ENCODE results near the gene ANG. TPM values are rescaled to one million over a fixed set of nuclear protein-coding genes. Genes with fewer than 3 reads are reported as not detected.
A peak's percentile ranks its signal among the peaks of the same experiment; 100 is the strongest.
"Not testable (repeated sequence)": the region's sequence is repeated elsewhere in the genome, so short reads cannot be mapped to it uniquely, and the experiment has no call there.

Gene ANG
- polyA plus RNA-seq, 3 donors = 9.8 to 55.7 (median 31.4) TPM

DNA sequence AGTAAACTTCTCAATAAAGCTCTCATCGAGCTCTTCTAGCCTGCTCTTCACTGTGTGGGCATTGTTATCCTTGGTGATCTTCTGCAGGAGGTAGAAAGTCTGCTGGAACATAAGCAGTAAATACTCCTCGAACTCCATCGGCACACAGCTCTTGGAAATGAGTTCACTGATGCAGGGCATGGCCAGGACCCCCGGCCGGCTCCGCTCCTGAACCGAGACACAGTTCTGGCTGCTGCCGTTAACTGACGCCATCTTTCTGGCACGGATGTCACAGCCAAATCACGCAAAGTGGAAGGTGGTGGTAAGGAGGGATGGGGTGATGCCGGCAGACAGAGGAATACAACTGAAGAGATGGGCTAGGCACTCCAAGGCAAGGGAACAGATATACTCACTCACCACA, 33.5 kb downstream of the ANG start:
- Mint-ChIP-seq H3K27ac (peak overlapping the region in 1 of 7 donors; percentile 22), H3K9me3 (peaks cover 0 to 8% (median 2%) of the 10 kb centered on the region in 7 donors), H3K4me1 (peaks cover 25% of the 10 kb centered on the region), H3K27me3 (ENCODE audit: low read depth in 3 of 3) (peaks cover 25 to 30% (median 26%) of the 10 kb centered on the region in 3 donors), H3K4me3 (peak overlapping the region in 1 of 2 donors; percentile 64), H3K36me3 (peaks cover 6 to 16% of the 10 kb centered on the region in 2 donors)
- Histone ChIP-seq H3K4me2 (replicated peaks; ENCODE audit: extremely low read depth, low read length, poor library complexity, severe bottlenecking) (no peak overlapping the region), H4K20me1 (ENCODE audit: insufficient read depth, low read length) (no peaks in the 10 kb centered on the region), H3K27me3 (ENCODE audit: control insufficient read depth in 2 of 2, insufficient read depth in 2 of 2, low read length in 2 of 2) (peaks cover 6 to 11% of the 10 kb centered on the region in 2 donors), H3K9me3 (replicated peaks in 1 of 2; ENCODE audit: control insufficient read depth in 1 of 2, insufficient read depth in 1 of 2, low read length in 2 of 2) (no peaks in the 10 kb centered on the region), H3K9ac (ENCODE audit: insufficient read depth, low read length, poor library complexity, severe bottlenecking) (no peak overlapping the region), H3K27ac (ENCODE audit: low read depth in 1 of 2, low read length in 2 of 2) (no peak overlapping the region), H2AFZ (ENCODE audit: insufficient read depth, low read depth, low read length, poor library complexity, severe bottlenecking) (no peak overlapping the region), H3K4me3 (replicated peaks in 1 of 3; ENCODE audit: low read depth in 2 of 3, low read length in 3 of 3) (no peak overlapping the region), H3K4me1 (ENCODE audit: control insufficient read depth in 1 of 2, insufficient read depth in 2 of 2, low read length in 2 of 2) (peaks cover 17 to 30% of the 10 kb centered on the region in 2 donors), H3K36me3 (replicated peaks in 1 of 2; ENCODE audit: control insufficient read depth in 1 of 2, insufficient read depth in 2 of 2, low read length in 2 of 2) (no peaks in the 10 kb centered on the region), H3K79me2 (ENCODE audit: insufficient read depth, low read length) (no peaks in the 10 kb centered on the region)
- intact Hi-C loops (cut with micrococcal nuclease) = no loop called here
- no peak for TF ChIP-seq CTCF (IDR thresholded peaks at IDR 0.05)
- no peak for DNase-seq
- WGBS (ENCODE audit: insufficient coverage) = 96% methylated on average over 9 of the region's 12 CpGs

- WGBS (ENCODE audit: insufficient coverage) = 46% methylated on average over 21 of the region's 28 CpGs
- Histone ChIP-seq H3K27ac (ENCODE audit: low read depth in 1 of 2, low read length in 2 of 2) (peak overlapping the region in 1 of 2 donors; percentile 46), H2AFZ (ENCODE audit: insufficient read depth, low read depth, low read length, poor library complexity, severe bottlenecking) (peak overlapping the region; percentile 85), H3K4me2 (replicated peaks; ENCODE audit: extremely low read depth, low read length, poor library complexity, severe bottlenecking) (peak overlapping the region; percentile 74), H4K20me1 (ENCODE audit: insufficient read depth, low read length) (no peaks in the 10 kb centered on the region), H3K9ac (ENCODE audit: insufficient read depth, low read length, poor library complexity, severe bottlenecking) (peak overlapping the region; percentile 31), H3K79me2 (ENCODE audit: insufficient read depth, low read length) (no peaks in the 10 kb centered on the region), H3K9me3 (replicated peaks in 1 of 2; ENCODE audit: control insufficient read depth in 1 of 2, insufficient read depth in 1 of 2, low read length in 2 of 2) (no peaks in the 10 kb centered on the region), H3K27me3 (ENCODE audit: control insufficient read depth in 2 of 2, insufficient read depth in 2 of 2, low read length in 2 of 2) (peaks cover 6 to 11% of the 10 kb centered on the region in 2 donors), H3K4me1 (ENCODE audit: control insufficient read depth in 1 of 2, insufficient read depth in 2 of 2, low read length in 2 of 2) (peaks cover 15 to 28% of the 10 kb centered on the region in 2 donors), H3K4me3 (replicated peaks in 1 of 3; ENCODE audit: low read depth in 2 of 3, low read length in 3 of 3) (peak overlapping the region; percentile 11 to 69 (median 36)), H3K36me3 (replicated peaks in 1 of 2; ENCODE audit: control insufficient read depth in 1 of 2, insufficient read depth in 2 of 2, low read length in 2 of 2) (no peaks in the 10 kb centered on the region)
- H3K4me1 Mint-ChIP-seq = peaks cover 25% of the 10 kb centered on the region
- no peak for TF ChIP-seq CTCF (IDR thresholded peaks at IDR 0.05)
- intact Hi-C loops (cut with micrococcal nuclease) = no loop called here
- peaks cover 0 to 8% (median 2%) of the 10 kb centered on the region in 7 donors for H3K9me3 Mint-ChIP-seq
- DNase-seq = no peak
- H3K27me3 Mint-ChIP-seq (ENCODE audit: low read depth in 3 of 3) = peaks cover 24 to 30% (median 26%) of the 10 kb centered on the region in 3 donors
- peaks cover 9 to 16% of the 10 kb centered on the region in 2 donors for H3K36me3 Mint-ChIP-seq
- H3K27ac Mint-ChIP-seq = no peak overlapping the region
- peak overlapping the region; percentile 70 to 84 for H3K4me3 Mint-ChIP-seq
Measured at GRCh38 chr14:20723488-20723887, 34.9 kb downstream of the ANG start.

- peaks cover 27% of the 10 kb centered on the region for H3K4me1 Mint-ChIP-seq
- H3K79me2 ChIP-seq (ENCODE audit: insufficient read depth, low read length); H3K9me3 ChIP-seq (replicated peaks in 1 of 2; ENCODE audit: control insufficient read depth in 1 of 2, insufficient read depth in 1 of 2, low read length in 2 of 2); H4K20me1 ChIP-seq (ENCODE audit: insufficient read depth, low read length); H3K9me3 Mint-ChIP-seq; H3K9ac ChIP-seq (ENCODE audit: insufficient read depth, low read length, poor library complexity, severe bottlenecking); H3K36me3 ChIP-seq (replicated peaks in 1 of 2; ENCODE audit: control insufficient read depth in 1 of 2, insufficient read depth in 2 of 2, low read length in 2 of 2); intact Hi-C loops (cut with micrococcal nuclease): not testable (repeated sequence)
- peaks cover 25 to 30% (median 26%) of the 10 kb centered on the region in 3 donors for H3K27me3 Mint-ChIP-seq (ENCODE audit: low read depth in 3 of 3)
- Histone ChIP-seq H3K27ac (ENCODE audit: low read depth in 1 of 2, low read length in 2 of 2) (peak overlapping the region in 1 of 2 donors; percentile 73), H3K4me2 (replicated peaks; ENCODE audit: extremely low read depth, low read length, poor library complexity, severe bottlenecking) (peak overlapping the region; percentile 11), H2AFZ (ENCODE audit: insufficient read depth, low read depth, low read length, poor library complexity, severe bottlenecking) (peak overlapping the region; percentile 60), H3K27me3 (ENCODE audit: control insufficient read depth in 2 of 2, insufficient read depth in 2 of 2, low read length in 2 of 2) (peaks cover 6 to 11% of the 10 kb centered on the region in 2 donors), H3K4me1 (ENCODE audit: control insufficient read depth in 1 of 2, insufficient read depth in 2 of 2, low read length in 2 of 2) (peaks cover 15 to 28% of the 10 kb centered on the region in 2 donors), H3K4me3 (replicated peaks in 1 of 3; ENCODE audit: low read depth in 2 of 3, low read length in 3 of 3) (peak overlapping the region in 1 of 3 experiments; percentile 21)
- peak overlapping the region; percentile 72 to 88 (median 82) for H3K27ac Mint-ChIP-seq
- peak overlapping the region in 1 of 2 donors; percentile 30 for H3K4me3 Mint-ChIP-seq
- H3K36me3 Mint-ChIP-seq = peaks cover 9 to 15% of the 10 kb centered on the region in 2 donors
- DNase-seq = peak; percentile 3 to 37 (median 13)
- WGBS (ENCODE audit: insufficient coverage) = 100% methylated on average over 2 of the region's 3 CpGs
Measured at GRCh38 chr14:20726121-20726520, 37.6 kb downstream of the ANG start.

Measured in CD14-positive monocyte (primary cell).